Omental fat pad (tissue), 4 donors: ENCODE results near the gene CATSPERD. TPM values are rescaled to one million over a fixed set of nuclear protein-coding genes. Genes with fewer than 3 reads are reported as not detected.

ENCODE experiments used
- ATAC-seq: fragments of 150-250 bp; one replicate; pipeline ENCODE4 v1.9.1; 2016; ENCODE audit warnings: mild to moderate bottlenecking, moderate library complexity; ENCODE audit not compliant: low FRiP score
- DNase-seq: peaks from one replicate; pipeline ENCODE4 v3.0.0-alpha.2; 2019; ENCODE audit warnings: low spot score
- CTCF ChIP-seq, 3 donors: fragments of 450-650 bp; IDR thresholded peaks; one replicate each; pipeline ENCODE4 v1.5.1; 2016 to 2017; ENCODE audit warnings: antibody characterized with exemption in 3 of 3, mild to moderate bottlenecking in 3 of 3, moderate library complexity in 2 of 3
- total RNA-seq, 4 donors: library from RNA; depleted of rRNA; stranded (reverse); fragments of >200 nt; gene quantifications; one replicate each; pipeline ENCODE4 v1.1.0, GENCODE V29; 2016

The CATSPERD gene
- total RNA-seq, 4 donors from 2014 or later: not detected

DNA sequence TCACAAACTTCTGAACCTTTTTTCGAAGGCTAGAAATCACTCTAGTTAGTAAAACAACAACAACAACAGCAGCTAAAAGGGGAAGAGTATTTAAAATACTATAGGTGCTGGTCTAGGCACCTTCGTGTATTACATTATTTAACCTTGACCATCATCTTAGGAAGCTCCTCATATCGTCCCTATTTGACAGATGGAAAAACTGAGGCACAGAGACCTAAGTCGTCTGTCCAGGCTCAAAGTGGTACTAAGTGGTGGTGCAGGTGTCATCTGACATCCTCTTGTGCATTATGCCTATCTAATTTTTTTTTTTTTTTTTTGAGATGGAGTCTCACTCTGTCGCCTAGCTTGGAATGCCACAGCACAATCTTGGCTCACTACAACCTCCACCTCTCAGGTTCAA lies 29.1 kb downstream of the CATSPERD start:
- DNase-seq: no peak
- TF ChIP-seq CTCF (IDR thresholded peaks at IDR 0.05): no peak
- ATAC-seq: no peak

GRCh38 chr19:5751709-5752108 lies 31.3 kb downstream of the CATSPERD start:
- DNase-seq (no peak), ATAC-seq (no peak)
- TF ChIP-seq CTCF (IDR thresholded peaks at IDR 0.05): no peak

DNA sequence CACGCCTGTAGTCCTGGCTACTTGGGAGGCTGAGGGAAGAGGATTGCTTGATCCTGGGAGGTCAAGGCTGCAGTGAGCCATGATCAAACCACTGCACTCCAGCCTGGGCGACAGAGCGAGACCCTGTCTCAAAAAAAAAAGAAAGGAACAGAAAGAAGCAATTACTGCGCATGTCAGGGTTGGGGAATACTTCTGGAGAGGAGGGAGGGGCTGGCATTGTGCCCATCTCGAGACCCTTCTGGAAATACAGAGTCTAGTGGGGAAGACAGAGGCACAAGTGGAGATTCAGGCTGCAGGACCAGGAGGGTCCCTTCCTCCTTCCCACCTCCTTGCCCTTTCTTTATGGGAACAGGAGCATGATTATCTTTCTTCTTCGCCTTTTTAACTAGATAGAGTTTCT lies 33.3 kb downstream of the CATSPERD start:
- TF ChIP-seq CTCF (IDR thresholded peaks at IDR 0.05): no peak
- no peak for ATAC-seq
- no peak for DNase-seq

DNA sequence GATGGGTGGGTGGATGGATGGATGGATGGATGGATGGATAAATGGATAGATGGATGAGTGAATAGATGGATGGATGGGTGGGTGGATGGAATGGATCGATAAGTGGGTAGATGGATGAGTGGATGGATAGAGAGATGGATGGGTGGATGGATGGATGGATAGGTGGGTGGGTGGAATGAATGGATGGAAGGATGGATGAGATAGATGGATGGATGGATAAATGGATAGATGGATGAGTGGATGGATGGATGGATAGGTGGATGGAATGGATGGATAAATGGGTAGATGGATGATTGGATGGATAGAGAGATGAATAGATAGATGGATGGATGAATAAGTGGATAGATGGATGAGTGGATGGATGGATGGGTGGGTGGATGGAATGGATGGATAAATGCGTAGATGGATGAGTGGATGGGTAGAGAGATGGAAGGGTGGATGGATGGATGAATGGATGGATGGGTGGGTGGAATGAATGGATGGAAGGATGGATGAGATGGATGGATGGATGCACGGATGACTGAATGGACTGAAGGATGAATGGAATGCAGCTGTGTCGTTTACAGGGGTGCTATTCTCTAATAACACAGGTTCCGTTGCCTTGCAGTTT lies 42.3 kb downstream of the CATSPERD start:
- TF ChIP-seq CTCF (IDR thresholded peaks at IDR 0.05): no peak
- ATAC-seq: no peak
- DNase-seq: no peak

GRCh38 chr19:5765220-5765619 lies 44.8 kb downstream of the CATSPERD start:
- no peak for TF ChIP-seq CTCF (IDR thresholded peaks at IDR 0.05)
- no peak for DNase-seq
- ATAC-seq: no peak

GRCh38 chr19:5767949-5768348 lies 47.5 kb downstream of the CATSPERD start:
- no peak for TF ChIP-seq CTCF (IDR thresholded peaks at IDR 0.05)
- ATAC-seq (no peak), DNase-seq (no peak)

GRCh38 chr19:5772416-5772815 lies 52.0 kb downstream of the CATSPERD start:
- ATAC-seq (no peak), DNase-seq (no peak)
- no peak for TF ChIP-seq CTCF (IDR thresholded peaks at IDR 0.05)
